Tongue (tissue), 2 donors: Measurements from ENCODE around the gene CLRN2. TPM values are rescaled to one million over a fixed set of nuclear protein-coding genes. Genes with fewer than 3 reads are reported as not detected.

Experiments
- DNase-seq: peaks from one replicate; pipeline ENCODE4 v3.0.0-alpha.2; 2015
- total RNA-seq: library from RNA; depleted of rRNA; stranded (reverse); fragments of >200 nt; gene quantifications from one replicate; pipeline ENCODE4 v1.2.3, GENCODE V29; 2014

CLRN2 gene
- total RNA-seq, result not detected

GRCh38 chr4:17514865-17515264 lies at the start of gene CLRN2:
Gene CLRN2 (plus strand): TSS chr4:17515165. CDS start chr4:17515267, 102 bp downstream.
- no peak for DNase-seq

- peak; percentile 79 for DNase-seq
Measured at GRCh38 chr4:17468619-17469221, 46.2 kb upstream of the CLRN2 start.

GRCh38 chr4:17469931-17470674 lies 44.9 kb upstream of the CLRN2 start:
- no peak for DNase-seq

DNA sequence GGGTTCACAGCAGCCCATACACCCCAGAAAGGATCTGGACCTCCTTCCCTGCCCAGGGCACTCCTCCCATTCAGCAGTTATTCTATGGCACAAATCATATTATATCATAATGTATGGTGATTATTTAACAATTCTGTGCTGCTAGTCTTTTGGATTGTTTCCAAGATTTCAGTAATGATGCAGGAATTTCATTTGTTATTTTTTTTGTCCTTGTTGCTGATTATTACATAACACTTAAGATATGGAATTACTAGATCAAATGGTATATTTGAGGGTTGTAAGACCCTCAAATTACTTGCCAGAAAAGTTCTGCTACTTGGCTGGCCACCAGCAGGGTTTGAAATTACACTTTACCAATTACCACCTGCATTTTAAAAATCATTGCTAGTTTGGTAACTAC lies 39.5 kb upstream of the CLRN2 start:
- DNase-seq, result no peak

DNA sequence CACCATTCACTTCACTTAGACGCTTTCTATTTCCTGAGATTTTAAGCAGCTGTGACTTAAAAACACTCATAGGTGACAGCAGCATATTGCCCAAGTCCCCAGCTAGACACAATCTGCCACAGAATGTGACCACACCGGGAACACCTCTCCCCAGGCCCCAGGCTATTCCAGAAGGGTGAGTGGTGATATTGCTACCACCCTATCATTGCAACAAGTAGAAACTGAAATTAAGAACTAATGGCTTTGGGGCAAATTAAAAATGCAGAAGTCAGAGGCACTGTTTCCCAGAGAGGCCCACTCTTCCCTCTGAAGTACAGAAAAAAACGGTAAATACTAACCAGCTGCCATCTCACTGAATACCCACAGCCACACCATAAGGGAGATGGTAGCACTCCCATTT lies 38.1 kb upstream of the CLRN2 start:
- DNase-seq, result no peak

DNA sequence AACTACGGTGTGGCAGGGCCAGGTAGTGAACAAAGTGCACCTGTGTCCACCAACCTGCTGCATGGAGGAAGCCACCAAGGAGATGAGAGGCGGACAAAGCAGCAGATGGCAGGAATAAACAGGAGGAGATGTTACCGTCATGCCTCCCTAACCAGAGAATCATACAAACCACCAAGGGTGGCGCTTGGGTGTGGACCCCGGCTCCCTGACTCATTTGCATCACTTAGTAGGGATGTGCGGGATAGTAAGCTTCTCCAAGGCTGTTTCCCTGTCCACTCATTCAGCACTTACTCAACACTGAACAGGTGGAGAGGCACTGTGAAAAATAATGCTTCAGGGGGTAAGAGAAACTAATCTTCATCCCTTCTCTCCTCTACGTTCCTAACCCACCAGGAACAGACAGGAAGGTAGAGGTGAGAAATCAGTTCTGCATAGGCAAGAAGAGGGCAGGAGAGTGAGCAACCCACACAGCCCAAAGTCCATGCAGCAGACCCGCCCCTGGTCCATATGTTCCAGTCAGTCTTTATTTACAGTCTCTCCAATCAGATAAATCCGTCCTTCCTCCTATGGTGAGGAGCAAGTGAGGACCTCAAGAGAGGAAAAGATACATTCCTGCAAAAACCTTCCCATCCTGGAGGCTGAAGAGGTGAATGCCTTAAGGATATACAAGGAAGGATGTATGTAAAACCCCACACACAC lies 37.0 kb upstream of the CLRN2 start:
- DNase-seq, result no peak

DNA sequence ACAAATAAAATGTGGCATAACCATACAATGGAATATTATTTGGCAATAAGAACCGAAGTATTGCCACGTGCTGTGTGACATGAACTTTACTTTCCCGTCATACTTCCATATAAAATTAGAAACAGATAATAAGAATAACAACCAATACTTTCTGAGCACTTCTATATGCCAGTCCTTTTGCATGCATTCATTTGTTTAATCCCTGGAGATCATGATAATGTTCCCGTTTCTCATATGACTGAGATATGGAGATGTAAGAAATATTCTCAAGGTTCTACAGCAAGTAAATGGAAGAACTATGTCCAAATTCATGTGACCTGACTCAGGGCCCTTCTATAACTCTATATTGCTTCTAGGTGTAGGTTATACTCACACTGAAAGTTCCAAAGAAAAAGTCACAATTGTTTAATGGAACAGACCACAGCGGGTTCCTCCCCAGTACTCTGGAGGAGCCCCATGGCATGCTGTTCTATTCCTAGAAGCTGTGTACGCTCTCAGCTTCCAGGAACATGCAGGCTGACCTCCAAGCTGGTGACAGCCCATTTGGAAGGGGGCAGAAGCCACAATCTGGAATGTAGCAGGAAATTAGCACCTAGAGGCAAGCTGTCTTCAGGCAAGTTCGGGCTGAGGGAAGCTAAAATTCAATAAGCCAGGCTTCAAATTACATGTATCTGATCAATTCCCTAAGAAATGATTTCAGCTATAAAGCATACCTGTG lies 34.6 kb upstream of the CLRN2 start:
- no peak for DNase-seq

DNA sequence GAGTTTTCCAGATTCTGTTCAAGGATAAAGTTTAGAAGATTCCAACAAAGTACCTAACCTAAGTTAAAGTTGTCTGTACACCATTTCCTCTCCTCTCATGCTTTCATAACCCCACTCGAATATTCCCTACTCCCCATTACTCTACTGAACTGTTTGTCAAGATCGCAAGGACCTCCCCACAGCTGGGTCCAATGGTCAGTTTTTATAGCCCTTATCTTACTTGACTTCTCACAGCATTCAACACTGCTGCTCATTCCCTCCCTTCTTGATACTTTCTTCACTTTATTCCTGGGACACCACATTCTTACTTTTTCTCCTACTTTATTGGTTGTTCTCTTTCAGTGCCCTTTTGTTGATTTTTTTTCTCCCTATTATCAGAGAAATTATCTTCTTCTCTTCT lies 34.0 kb upstream of the CLRN2 start:
- no peak for DNase-seq

DNA sequence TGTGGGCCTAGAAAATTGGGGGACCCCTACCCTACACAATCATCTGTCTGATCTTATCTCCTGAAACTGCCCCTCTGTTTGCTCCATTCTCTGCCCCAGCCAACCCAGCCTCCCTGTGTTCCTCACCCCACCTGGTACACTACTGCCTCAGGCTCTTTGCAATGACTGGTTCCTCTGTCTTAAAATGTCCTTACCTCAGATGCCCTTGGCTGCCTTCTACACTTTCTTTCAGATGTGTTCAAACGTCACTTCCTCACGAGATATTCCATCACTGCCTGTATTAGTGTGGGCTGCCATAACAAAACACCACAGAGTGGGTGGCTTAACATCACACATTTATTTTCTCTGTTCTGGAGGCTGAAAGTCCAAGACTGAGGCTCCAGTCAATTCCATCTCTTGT lies 32.2 kb upstream of the CLRN2 start:
- DNase-seq, result no peak

DNA sequence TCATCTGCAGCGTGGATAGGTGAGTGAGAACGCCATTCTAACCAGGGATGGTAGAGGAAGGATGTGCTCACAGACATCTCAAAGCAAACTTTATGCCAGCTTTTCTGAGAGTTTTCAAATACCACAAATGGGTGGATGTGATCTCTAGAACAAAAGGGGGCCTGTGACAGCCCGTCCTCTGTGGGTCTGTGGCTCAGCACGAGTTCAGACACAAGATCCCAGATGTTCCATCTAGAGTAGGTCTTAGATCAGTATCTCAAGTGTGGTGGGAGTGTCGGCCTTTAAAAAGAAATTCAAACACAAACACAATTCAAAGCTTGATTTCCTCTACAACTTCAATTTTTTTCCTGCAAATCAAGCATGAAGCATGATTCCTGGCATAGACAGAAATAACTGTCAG lies 25.8 kb upstream of the CLRN2 start:
- no peak for DNase-seq

GRCh38 chr4:17489721-17490120 lies 25.2 kb upstream of the CLRN2 start:
- no peak for DNase-seq

DNA sequence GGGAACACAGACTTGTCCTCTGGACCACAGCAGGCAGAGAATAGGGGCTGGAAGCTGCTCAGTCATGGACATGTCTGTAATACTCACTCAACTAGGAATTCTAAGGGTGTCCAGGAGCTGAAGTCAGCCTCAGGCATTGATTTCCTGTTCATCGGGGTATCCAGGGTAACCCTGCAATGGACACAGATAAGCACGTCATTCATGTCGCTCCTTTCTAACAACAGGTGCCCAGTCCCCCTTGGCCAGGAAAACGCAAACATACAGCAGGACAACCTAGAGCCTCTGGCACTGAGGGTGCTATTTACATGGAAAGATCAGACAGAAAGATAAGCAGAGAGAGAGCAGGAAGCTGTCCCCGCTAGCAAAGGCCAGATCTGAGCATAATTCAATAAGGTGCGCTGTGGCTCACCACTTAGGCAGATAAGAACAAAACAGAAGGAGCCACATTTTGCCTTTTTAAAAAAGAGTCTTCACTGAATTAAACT lies 24.3 kb upstream of the CLRN2 start:
- DNase-seq, result no peak

- DNase-seq, result peak; percentile 63
Measured at GRCh38 chr4:17491196-17491595, 23.8 kb upstream of the CLRN2 start.

- DNase-seq, result peak; percentile 59
Measured at GRCh38 chr4:17492058-17492741, 22.8 kb upstream of the CLRN2 start.

- no peak for DNase-seq
Measured at GRCh38 chr4:17492876-17493275, 22.1 kb upstream of the CLRN2 start.

DNA sequence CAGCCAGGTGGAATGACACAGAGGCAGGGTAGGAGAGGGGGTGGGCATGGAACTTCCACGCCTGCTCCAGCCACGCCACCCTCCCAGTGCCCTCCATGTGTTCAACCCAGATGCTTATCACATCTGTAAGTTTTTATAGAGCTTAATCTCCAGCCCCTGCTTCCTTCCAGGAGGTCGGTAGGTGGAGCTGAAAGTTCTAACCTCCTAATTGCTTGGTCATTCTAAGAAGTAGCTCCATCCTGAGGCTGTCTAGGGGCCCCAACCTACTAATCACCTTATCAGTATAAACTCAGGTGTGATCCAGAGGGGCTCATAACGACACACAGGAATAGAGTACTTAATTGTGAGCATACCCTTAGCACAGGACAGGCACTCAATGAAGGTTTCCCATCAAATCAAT lies 21.3 kb upstream of the CLRN2 start:
- DNase-seq, result no peak

DNA sequence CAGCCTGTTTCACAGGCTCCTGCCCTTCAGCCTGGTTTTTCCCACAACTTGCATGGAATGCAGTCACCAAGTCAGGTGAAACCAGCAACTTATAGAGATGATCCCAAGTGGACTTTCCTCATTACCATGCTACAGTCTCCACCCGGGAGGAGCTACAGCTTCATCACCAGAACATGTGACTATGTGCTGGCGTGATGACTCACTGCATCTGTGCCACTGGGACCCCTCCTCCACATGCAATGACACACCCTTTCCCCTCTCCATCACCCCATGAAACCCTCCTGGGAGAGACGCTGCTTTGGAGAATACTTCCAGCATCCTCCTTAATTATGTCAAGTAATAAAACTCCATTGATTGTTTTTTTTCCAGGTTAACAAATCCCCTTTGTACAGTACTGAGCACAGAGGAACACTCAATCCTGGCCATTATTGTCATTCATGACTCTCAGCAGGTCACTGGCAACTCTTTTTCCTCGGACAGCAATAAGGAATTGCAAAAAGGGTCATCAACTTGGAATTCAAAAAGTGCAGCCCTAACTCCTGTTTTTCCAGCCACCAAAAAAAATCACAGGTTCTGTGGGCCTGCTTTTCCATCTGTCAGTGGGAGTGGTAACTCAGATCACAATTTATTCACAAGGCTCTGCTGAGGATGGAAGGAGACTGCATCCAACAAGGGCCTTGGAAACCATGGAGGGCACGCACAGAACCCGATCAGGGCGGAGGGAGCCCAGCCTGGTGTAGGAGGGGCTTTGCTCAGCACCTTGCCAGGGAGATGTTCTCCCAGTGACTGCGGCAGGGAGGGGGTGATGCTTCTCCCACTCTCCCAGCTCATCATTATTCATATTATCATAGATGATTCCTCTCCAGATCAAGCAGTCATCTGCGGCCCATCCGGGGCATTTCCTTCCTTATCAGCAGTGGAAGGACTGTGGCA lies 20.4 kb upstream of the CLRN2 start:
- DNase-seq, result no peak

DNA sequence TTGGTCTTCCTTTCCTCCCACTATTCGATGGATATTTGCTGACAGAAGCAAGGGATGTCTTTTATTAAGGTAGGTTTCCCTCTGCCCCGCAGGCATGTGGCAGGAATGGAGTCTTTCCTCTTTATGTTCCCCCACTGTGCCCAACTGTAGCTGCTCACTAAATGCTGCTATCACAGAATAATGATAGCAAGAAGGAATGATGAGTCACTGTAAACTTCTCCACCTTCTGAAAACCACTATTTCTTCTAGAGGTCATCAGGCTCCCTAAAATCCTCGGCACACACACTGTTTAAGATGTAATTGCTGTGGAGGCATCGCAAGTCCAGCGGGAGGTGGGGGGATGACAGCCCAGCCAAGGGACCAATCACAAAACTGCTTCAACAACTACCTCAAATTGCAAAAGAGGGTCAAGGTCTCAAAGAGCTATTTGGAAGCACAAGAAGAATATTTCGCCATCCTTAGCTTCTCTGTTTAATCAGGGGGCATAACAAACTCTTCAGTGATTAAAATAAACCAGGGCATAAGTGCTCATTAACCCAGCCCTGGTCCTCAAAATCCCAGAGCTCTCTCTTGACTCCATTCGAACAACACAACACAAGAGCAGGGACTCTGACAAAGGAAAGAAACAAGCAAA lies 17.0 kb upstream of the CLRN2 start:
- DNase-seq, result no peak

GRCh38 chr4:17500574-17500973 lies 14.4 kb upstream of the CLRN2 start:
- DNase-seq, result no peak

GRCh38 chr4:17502756-17503155 lies 12.2 kb upstream of the CLRN2 start:
- no peak for DNase-seq
